ENCODE data around the gene ABHD17B. TPM values are rescaled to one million over a fixed set of nuclear protein-coding genes. Genes with fewer than 3 reads are reported as not detected.

Gene ABHD17B
- total and polyA plus RNA-seq, 4 donors = 5.2 to 17.7 (median 10.1) TPM

GRCh38 chr9:71937070-71937625 lies 26.2 kb upstream of the ABHD17B start:
- H3K9ac ChIP-seq (ENCODE audit: low read depth in 1 of 2, low read length in 2 of 2) = no peak overlapping the region
- H3K27ac ChIP-seq (ENCODE audit: low read depth in 1 of 2, low read length in 2 of 2) = no peak overlapping the region
- no peaks in the 10 kb centered on the region for H3K27me3 ChIP-seq (ENCODE audit: control insufficient read depth in 4 of 4, insufficient read depth in 4 of 4, low read length in 3 of 4)
- H3K4me1 ChIP-seq (ENCODE audit: control insufficient read depth in 4 of 4, insufficient read depth in 4 of 4, low read length in 3 of 4) = peaks cover 0 to 4% (median 4%) of the 10 kb centered on the region in 4 donors
- 43% methylated on average over 4 of the region's 4 CpGs for WGBS
- H3K9me3 ChIP-seq (ENCODE audit: control insufficient read depth in 4 of 4, low read length in 3 of 4) = no peaks in the 10 kb centered on the region
- no peak overlapping the region for H3K4me3 ChIP-seq (ENCODE audit: low read depth in 1 of 3, low read length in 3 of 3)
- no peak for TF ChIP-seq JUND (IDR thresholded peaks at IDR 0.05)
- no peak for TF ChIP-seq ZBTB33 (IDR thresholded peaks at IDR 0.05)
- TF ChIP-seq TAF1 (conservative IDR thresholded peaks at IDR 0.05) = no peak
- TF ChIP-seq, protein P1, sequence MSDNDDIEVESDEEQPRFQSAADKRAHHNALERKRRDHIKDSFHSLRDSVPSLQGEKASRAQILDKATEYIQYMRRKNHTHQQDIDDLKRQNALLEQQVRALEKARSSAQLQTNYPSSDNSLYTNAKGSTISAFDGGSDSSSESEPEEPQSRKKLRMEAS (IDR thresholded peaks at IDR 0.05) = no peak
- TF ChIP-seq FOXA2 (IDR thresholded peaks at IDR 0.05) = no peak
- no peak for TF ChIP-seq FOXA1 (IDR thresholded peaks at IDR 0.05)
- no peak for TF ChIP-seq HNF4G (IDR thresholded peaks at IDR 0.05)
- no peak for TF ChIP-seq NR2F2 (IDR thresholded peaks at IDR 0.05)
- TF ChIP-seq CTCF (IDR thresholded peaks at IDR 0.05; ENCODE audit: low read depth, low read length, missing input control) = no peak
- TF ChIP-seq YY1 (IDR thresholded peaks at IDR 0.05) = no peak
- TF ChIP-seq RXRA (IDR thresholded peaks at IDR 0.05) = no peak
- no peak for TF ChIP-seq HNF4A (conservative IDR thresholded peaks at IDR 0.05)
- TF ChIP-seq, protein P2, sequence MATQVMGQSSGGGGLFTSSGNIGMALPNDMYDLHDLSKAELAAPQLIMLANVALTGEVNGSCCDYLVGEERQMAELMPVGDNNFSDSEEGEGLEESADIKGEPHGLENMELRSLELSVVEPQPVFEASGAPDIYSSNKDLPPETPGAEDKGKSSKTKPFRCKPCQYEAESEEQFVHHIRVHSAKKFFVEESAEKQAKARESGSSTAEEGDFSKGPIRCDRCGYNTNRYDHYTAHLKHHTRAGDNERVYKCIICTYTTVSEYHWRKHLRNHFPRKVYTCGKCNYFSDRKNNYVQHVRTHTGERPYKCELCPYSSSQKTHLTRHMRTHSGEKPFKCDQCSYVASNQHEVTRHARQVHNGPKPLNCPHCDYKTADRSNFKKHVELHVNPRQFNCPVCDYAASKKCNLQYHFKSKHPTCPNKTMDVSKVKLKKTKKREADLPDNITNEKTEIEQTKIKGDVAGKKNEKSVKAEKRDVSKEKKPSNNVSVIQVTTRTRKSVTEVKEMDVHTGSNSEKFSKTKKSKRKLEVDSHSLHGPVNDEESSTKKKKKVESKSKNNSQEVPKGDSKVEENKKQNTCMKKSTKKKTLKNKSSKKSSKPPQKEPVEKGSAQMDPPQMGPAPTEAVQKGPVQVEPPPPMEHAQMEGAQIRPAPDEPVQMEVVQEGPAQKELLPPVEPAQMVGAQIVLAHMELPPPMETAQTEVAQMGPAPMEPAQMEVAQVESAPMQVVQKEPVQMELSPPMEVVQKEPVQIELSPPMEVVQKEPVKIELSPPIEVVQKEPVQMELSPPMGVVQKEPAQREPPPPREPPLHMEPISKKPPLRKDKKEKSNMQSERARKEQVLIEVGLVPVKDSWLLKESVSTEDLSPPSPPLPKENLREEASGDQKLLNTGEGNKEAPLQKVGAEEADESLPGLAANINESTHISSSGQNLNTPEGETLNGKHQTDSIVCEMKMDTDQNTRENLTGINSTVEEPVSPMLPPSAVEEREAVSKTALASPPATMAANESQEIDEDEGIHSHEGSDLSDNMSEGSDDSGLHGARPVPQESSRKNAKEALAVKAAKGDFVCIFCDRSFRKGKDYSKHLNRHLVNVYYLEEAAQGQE (IDR thresholded peaks at IDR 0.05) = no peak
- no peak for TF ChIP-seq GABPA (IDR thresholded peaks at IDR 0.05 in 1 of 2, conservative IDR thresholded peaks at IDR 0.05 in 1 of 2)
- no peak for TF ChIP-seq EGR1 (IDR thresholded peaks at IDR 0.05; ENCODE audit: low read depth in 2 of 2)
- H3K36me3 ChIP-seq (ENCODE audit: control insufficient read depth in 4 of 4, insufficient read depth in 3 of 4, low read depth in 1 of 4, low read length in 3 of 4) = no peaks in the 10 kb centered on the region
- DNase-seq (ENCODE audit: low spot score) = no peak

- no peaks in the 10 kb centered on the region for H3K9me3 ChIP-seq (ENCODE audit: control insufficient read depth in 4 of 4, low read length in 3 of 4)
- no peak for DNase-seq (ENCODE audit: low spot score)
- no peaks in the 10 kb centered on the region for H3K36me3 ChIP-seq (ENCODE audit: control insufficient read depth in 4 of 4, insufficient read depth in 3 of 4, low read depth in 1 of 4, low read length in 3 of 4)
- no peak overlapping the region for H3K4me3 ChIP-seq (ENCODE audit: low read depth in 1 of 3, low read length in 3 of 3)
- no peak overlapping the region for H3K27ac ChIP-seq (ENCODE audit: low read depth in 1 of 2, low read length in 2 of 2)
- H3K9ac ChIP-seq (ENCODE audit: low read depth in 1 of 2, low read length in 2 of 2) = no peak overlapping the region
- H3K4me1 ChIP-seq (ENCODE audit: control insufficient read depth in 4 of 4, insufficient read depth in 4 of 4, low read length in 3 of 4) = peaks cover 0 to 4% (median 4%) of the 10 kb centered on the region in 4 donors
- 73% methylated on average over 1 of the region's 1 CpG for WGBS
- H3K27me3 ChIP-seq (ENCODE audit: control insufficient read depth in 4 of 4, insufficient read depth in 4 of 4, low read length in 3 of 4) = no peaks in the 10 kb centered on the region
- TF ChIP-seq, protein P3, sequence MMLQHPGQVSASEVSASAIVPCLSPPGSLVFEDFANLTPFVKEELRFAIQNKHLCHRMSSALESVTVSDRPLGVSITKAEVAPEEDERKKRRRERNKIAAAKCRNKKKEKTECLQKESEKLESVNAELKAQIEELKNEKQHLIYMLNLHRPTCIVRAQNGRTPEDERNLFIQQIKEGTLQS (IDR thresholded peaks at IDR 0.05) = no peak
- TF ChIP-seq EGR1 (IDR thresholded peaks at IDR 0.05; ENCODE audit: low read depth in 2 of 2) (no peak), JUND (IDR thresholded peaks at IDR 0.05) (no peak), HNF4A (conservative IDR thresholded peaks at IDR 0.05) (no peak), RAD21 (IDR thresholded peaks at IDR 0.05) (no peak), FOXA2 (IDR thresholded peaks at IDR 0.05) (no peak), ZBTB33 (IDR thresholded peaks at IDR 0.05) (no peak), FOXA1 (IDR thresholded peaks at IDR 0.05) (no peak), TAF1 (conservative IDR thresholded peaks at IDR 0.05) (no peak), GABPA (IDR thresholded peaks at IDR 0.05 in 1 of 2, conservative IDR thresholded peaks at IDR 0.05 in 1 of 2) (no peak), YY1 (IDR thresholded peaks at IDR 0.05) (no peak)
- TF ChIP-seq, protein P2 (IDR thresholded peaks at IDR 0.05) = no peak
- TF ChIP-seq, protein P1 (IDR thresholded peaks at IDR 0.05) = no peak
Measured at GRCh38 chr9:71936066-71936465, 25.1 kb upstream of the ABHD17B start.
